Measurements from ENCODE around the gene E2F3.

The E2F3 gene

GRCh38 chr6:20467437-20467836 lies 65.8 kb downstream of the E2F3 start:
- TF ChIP-seq CTCF (IDR thresholded peaks at IDR 0.05; ENCODE audit: control insufficient read depth, insufficient read depth, low read depth, low read length, missing control alignments): no peak
- H3K4me3 ChIP-seq (ENCODE audit: control insufficient read depth, low read depth, low read length): no peak overlapping the region
- DNase-seq (ENCODE audit: low read depth): no peak

- DNase-seq (ENCODE audit: low read depth): no peak
- no peak overlapping the region for H3K4me3 ChIP-seq (ENCODE audit: control insufficient read depth, low read depth, low read length)
- TF ChIP-seq CTCF (IDR thresholded peaks at IDR 0.05; ENCODE audit: control insufficient read depth, insufficient read depth, low read depth, low read length, missing control alignments): no peak
Observed at GRCh38 chr6:20468209-20468608, 66.5 kb downstream of the E2F3 start.

GRCh38 chr6:20472748-20473147 lies 71.1 kb downstream of the E2F3 start:
- H3K4me3 ChIP-seq (ENCODE audit: control insufficient read depth, low read depth, low read length): no peak overlapping the region
- no peak for DNase-seq (ENCODE audit: low read depth)
- no peak for TF ChIP-seq CTCF (IDR thresholded peaks at IDR 0.05; ENCODE audit: control insufficient read depth, insufficient read depth, low read depth, low read length, missing control alignments)

- H3K4me3 ChIP-seq (ENCODE audit: control insufficient read depth, low read depth, low read length): no peak overlapping the region
- no peak for DNase-seq (ENCODE audit: low read depth)
- TF ChIP-seq CTCF (IDR thresholded peaks at IDR 0.05; ENCODE audit: control insufficient read depth, insufficient read depth, low read depth, low read length, missing control alignments): no peak
Observed at GRCh38 chr6:20473518-20473917, 71.8 kb downstream of the E2F3 start.

- no peak for DNase-seq (ENCODE audit: low read depth)
- TF ChIP-seq CTCF (IDR thresholded peaks at IDR 0.05; ENCODE audit: control insufficient read depth, insufficient read depth, low read depth, low read length, missing control alignments): no peak
- no peak overlapping the region for H3K4me3 ChIP-seq (ENCODE audit: control insufficient read depth, low read depth, low read length)
Observed at GRCh38 chr6:20474874-20475542, 73.3 kb downstream of the E2F3 start.

- no peak overlapping the region for H3K4me3 ChIP-seq (ENCODE audit: control insufficient read depth, low read depth, low read length)
- TF ChIP-seq CTCF (IDR thresholded peaks at IDR 0.05; ENCODE audit: control insufficient read depth, insufficient read depth, low read depth, low read length, missing control alignments): no peak
- no peak for DNase-seq (ENCODE audit: low read depth)
Observed at GRCh38 chr6:20476501-20477043, 74.9 kb downstream of the E2F3 start.

Measured in AG09309 (cell line).